HCT116 (cell line): ENCODE data around the gene CHN1. TPM values are rescaled to one million over a fixed set of nuclear protein-coding genes. Genes with fewer than 3 reads are reported as not detected.

ENCODE experiments used
- ATAC-seq: fragments of 200-7000 bp; cut with Tn5 transposase; 2 replicates; pipeline ENCODE4 v1.9.1; 2020; ENCODE audit warnings: mild to moderate bottlenecking, moderate library complexity
- BruUV-seq: library from RNA; stranded (reverse); fragments of 400-500 nt; replicated peaks from 2 replicates; lab custom pipeline; 2021; lab: Mats Ljungman, UMichigan
- CTCF ChIA-PET: fragments of 300-600 bp; sonication (Branson Sonifier 250); formaldehyde crosslinking; loops from one replicate; lab custom pipeline; 2021; ENCODE audit warnings: antibody characterized with exemption; lab: Charles Lee
- POLR2A ChIA-PET: fragments of 300-600, 350-600 bp; sonication (Branson Sonifier 250); formaldehyde crosslinking; loops from one replicate; lab custom pipeline; 2021; ENCODE audit warnings: antibody characterized with exemption; lab: Charles Lee
- RAD21 ChIA-PET, 2 experiments: fragments of 300-600 bp; sonication (Branson Sonifier 250); formaldehyde crosslinking; loops; one replicate each; lab custom pipeline; 2023; ENCODE audit warnings: low total read pairs in 2 of 2; ENCODE audit not compliant: uncharacterized antibody in 2 of 2, unreplicated experiment in 2 of 2, low non-redundant PET in 1 of 2; lab: Charles Lee
- DNase-seq: peaks from one replicate; pipeline ENCODE4 v3.0.0-alpha.2; 2010; ENCODE audit warnings: low read depth, low spot score
- H2AFZ ChIP-seq: fragments of 200-600 bp; shearing (Covaris generic), sonication (generic); 2 replicates; pipeline ENCODE4 v1.6.1; 2017; ENCODE audit warnings: low read depth, mixed run types, mixed read lengths, antibody characterized with exemption, low read length; ENCODE audit not compliant: poor library complexity, severe bottlenecking
- H3K27ac ChIP-seq: 2 replicates; pipeline ENCODE4 v1.5.1; 2012; ENCODE audit warnings: low read depth, low read length
- H3K27me3 ChIP-seq: fragments of 200-600 bp; sonication (generic); 2 replicates; pipeline ENCODE4 v1.6.1; 2016; ENCODE audit warnings: mixed run types, low read length, mixed read lengths; ENCODE audit not compliant: insufficient read depth
- H3K36me3 ChIP-seq, 2 experiments: fragments of 200-500 bp in 1 of 2; fragments of 200-600 bp in 1 of 2; sonication (Bioruptor generic) in 1 of 2; sonication (generic) in 1 of 2; 2 replicates each; pipeline versions ENCODE4 v1.5.1 to v1.6.1; 2014 to 2016; ENCODE audit warnings: low read length in 2 of 2, inconsistent platforms in 1 of 2, mixed read lengths in 1 of 2, mixed run types in 1 of 2; ENCODE audit not compliant: insufficient read depth in 2 of 2, control insufficient read depth in 1 of 2
- H3K4me1 ChIP-seq, 2 experiments: fragments of 200-600 bp in 1 of 2; sonication (generic) in 1 of 2; 2 replicates each; pipeline versions ENCODE4 v1.5.1 to v1.6.1; 2012 to 2017; ENCODE audit warnings: low read length in 2 of 2, inconsistent platforms in 1 of 2, mild to moderate bottlenecking in 1 of 2, mixed read lengths in 1 of 2, mixed run types in 1 of 2, moderate library complexity in 1 of 2; ENCODE audit not compliant: insufficient read depth in 2 of 2, control insufficient read depth in 1 of 2
- H3K4me2 ChIP-seq: fragments of 200-600 bp; sonication (generic); 2 replicates; pipeline ENCODE4 v1.6.1; 2017; ENCODE audit warnings: mixed run types, low read length, mixed read lengths
- H3K4me3 ChIP-seq, 2 experiments: fragments of 200-600 bp in 1 of 2; sonication (generic) in 1 of 2; replicated peaks in 1 of 2; 2 replicates each; pipeline ENCODE4 v1.5.1; 2011 to 2016; ENCODE audit warnings: low read length in 2 of 2, control low read depth in 1 of 2, low read depth in 1 of 2, mild to moderate bottlenecking in 1 of 2, mixed read lengths in 1 of 2, mixed run types in 1 of 2
- H3K79me2 ChIP-seq: fragments of 200-600 bp; sonication (generic); 2 replicates; pipeline ENCODE4 v1.6.1; 2017; ENCODE audit warnings: mild to moderate bottlenecking, mixed run types, low read length, moderate library complexity, mixed read lengths; ENCODE audit not compliant: insufficient read depth
- H3K9ac ChIP-seq: fragments of 200-600 bp; sonication (generic); 2 replicates; pipeline ENCODE4 v1.6.1; 2016; ENCODE audit warnings: low read length, mixed read lengths
- H3K9me2 ChIP-seq: fragments of 200-600 bp; sonication (generic), shearing (Covaris generic); 2 replicates; pipeline ENCODE4 v1.6.1; 2017; ENCODE audit warnings: mixed run types, mild to moderate bottlenecking, moderate library complexity; ENCODE audit not compliant: insufficient read depth
- H3K9me3 ChIP-seq, 2 experiments: fragments of 200-500 bp in 1 of 2; fragments of 200-600 bp in 1 of 2; sonication (Bioruptor generic) in 1 of 2; sonication (generic) in 1 of 2; 2 replicates each; pipeline ENCODE4 v1.6.1; 2014 to 2017; ENCODE audit warnings: low read length in 2 of 2, mixed read lengths in 2 of 2, inconsistent platforms in 1 of 2, low read depth in 1 of 2, mild to moderate bottlenecking in 1 of 2, mixed run types in 1 of 2, moderate library complexity in 1 of 2; ENCODE audit not compliant: control insufficient read depth in 1 of 2, insufficient read depth in 1 of 2
- H4K20me1 ChIP-seq: fragments of 200-600 bp; sonication (generic), shearing (Covaris generic); 2 replicates; pipeline ENCODE4 v1.6.1; 2017; ENCODE audit warnings: mixed run types, mild to moderate bottlenecking, moderate library complexity; ENCODE audit not compliant: insufficient read depth
- CBX3 ChIP-seq: IDR thresholded peaks from 2 replicates; pipeline ENCODE4 v1.6.1; 2012; ENCODE audit warnings: low read depth
- CEBPB ChIP-seq: IDR thresholded peaks from 2 replicates; pipeline ENCODE4 v1.6.1; 2012; ENCODE audit warnings: low read depth
- ELF1 ChIP-seq: IDR thresholded peaks from 2 replicates; pipeline ENCODE4 v1.6.1; 2012; ENCODE audit warnings: low read depth, borderline replicate concordance
- EZH2 ChIP-seq: fragments of 200-600 bp; sonication (generic); IDR thresholded peaks from 2 replicates; pipeline ENCODE4 v1.6.1; 2017; ENCODE audit warnings: antibody characterized with exemption, mixed run types
- EZH2phosphoT487 ChIP-seq: fragments of 200-600 bp; IDR thresholded peaks from 2 replicates; pipeline ENCODE4 v1.6.1; 2018; ENCODE audit warnings: antibody characterized with exemption, borderline replicate concordance
- JUND ChIP-seq: IDR thresholded peaks from 2 replicates; pipeline ENCODE4 v1.6.1; 2012
- POLR2A ChIP-seq: IDR thresholded peaks from 2 replicates; pipeline ENCODE4 v1.7.0; 2011; ENCODE audit warnings: borderline replicate concordance; ENCODE audit not compliant: insufficient read depth, insufficient read length; ENCODE audit errors: extremely low read depth
- POLR2AphosphoS5 ChIP-seq: IDR thresholded peaks from 2 replicates; pipeline ENCODE4 v1.6.1; 2011; ENCODE audit warnings: mild to moderate bottlenecking, low read depth, low read length, moderate library complexity
- RAD21 ChIP-seq: IDR thresholded peaks from 2 replicates; pipeline ENCODE4 v1.6.1; 2012; ENCODE audit warnings: low read depth, mild to moderate bottlenecking
- SP1 ChIP-seq: IDR thresholded peaks from 2 replicates; pipeline ENCODE4 v1.6.1; 2012; ENCODE audit warnings: low read depth
- SRF ChIP-seq: IDR thresholded peaks from 2 replicates; pipeline ENCODE4 v1.6.1; 2012; ENCODE audit warnings: low read depth
- TCF7L2 ChIP-seq: IDR thresholded peaks from 2 replicates; pipeline ENCODE4 v1.7.0; 2011; ENCODE audit warnings: borderline replicate concordance, inconsistent platforms; ENCODE audit not compliant: insufficient read depth, insufficient read length; ENCODE audit errors: extremely low read depth
- YY1 ChIP-seq: IDR thresholded peaks from 2 replicates; pipeline ENCODE4 v1.6.1; 2011; ENCODE audit warnings: low read length, low read depth, moderate library complexity, mild to moderate bottlenecking; ENCODE audit not compliant: insufficient replicate concordance; ENCODE audit errors: extremely low read depth
- ZFX ChIP-seq: fragments of 450-650 bp; IDR thresholded peaks from 2 replicates; pipeline ENCODE4 v1.6.1; 2017
- ZNF274 ChIP-seq: fragments of 200-500 bp; sonication (Bioruptor generic); IDR thresholded peaks from 2 replicates; pipeline ENCODE4 v1.6.1; 2014; ENCODE audit warnings: mild to moderate bottlenecking, low read depth, low read length, inconsistent platforms
- intact Hi-C: fragments of 100-400 bp; cut with micrococcal nuclease; formaldehyde crosslinking; loops from 2 replicates; pipeline ENCODE4 v1.10.0; 2022
- total RNA-seq: library from RNA; stranded (reverse); gene quantifications from one replicate; pipeline ENCODE4 v1.2.1, GENCODE V29; 2021; ENCODE audit not compliant: unreplicated experiment
- TF ChIP-seq, protein P1 (sequence below): IDR thresholded peaks from 2 replicates; pipeline ENCODE4 v1.6.1; 2012
- TF ChIP-seq, protein P2 (sequence below), 3 experiments: fragments of 200-600 bp in 1 of 3; sonication (generic) in 1 of 3; IDR thresholded peaks in 2 of 3; conservative IDR thresholded peaks in 1 of 3; 2 replicates each; pipeline ENCODE4 v1.5.1; 2012 to 2017; ENCODE audit warnings: low read depth in 2 of 3, low read length in 2 of 3, antibody characterized with exemption in 1 of 3, borderline replicate concordance in 1 of 3, control low read depth in 1 of 3, mild to moderate bottlenecking in 1 of 3, mixed read lengths in 1 of 3, mixed run types in 1 of 3, moderate library complexity in 1 of 3; ENCODE audit not compliant: insufficient read depth in 1 of 3
- TF ChIP-seq, protein P3 (sequence below): IDR thresholded peaks from 2 replicates; pipeline ENCODE4 v1.6.1; 2011; ENCODE audit warnings: mild to moderate bottlenecking, low read length, moderate library complexity; ENCODE audit not compliant: insufficient replicate concordance; ENCODE audit errors: extremely low read depth
- TF ChIP-seq, protein P4 (sequence below): IDR thresholded peaks from 2 replicates; pipeline ENCODE4 v1.6.1; 2012; ENCODE audit warnings: low read depth

Gene CHN1
- total RNA-seq, 1 experiment from 2014 or later: 3.6 TPM

DNA sequence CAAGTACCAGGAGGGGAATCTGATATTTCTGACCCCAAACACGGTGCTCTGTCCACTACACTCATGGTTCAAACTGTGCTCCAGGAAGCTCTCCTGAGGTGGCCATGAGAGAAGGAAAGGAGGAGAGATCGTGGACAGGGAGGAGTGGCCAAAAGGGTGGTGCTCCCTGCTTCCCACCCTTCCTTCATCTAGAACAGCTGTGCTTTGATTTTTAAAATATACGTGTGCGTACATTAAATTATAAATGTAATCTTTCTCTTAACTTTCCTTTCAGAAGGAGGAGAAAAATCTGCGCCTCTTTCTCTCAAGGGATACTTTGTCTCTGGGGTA, 232.7 kb downstream of the CHN1 start:
- DNase-seq (no peak), ATAC-seq (no peak)
- ChIA-PET POLR2A (interaction anchor here (0.9 kb wide), 1 partner anchor 214 kb away, joined by 4 read pairs; no protein-coding TSS in a partner anchor), CTCF (interaction anchor here (0.7 to 4.2 kb wide), 9 partner anchors 9 to 479 kb away, joined by 3 to 118 read pairs (median 6); no protein-coding TSS in a partner anchor), RAD21 (interaction anchor here (1.2 to 2.3 kb wide), 5 partner anchors 24 to 218 kb away, joined by 3 to 7 read pairs (median 5); no protein-coding TSS in a partner anchor)
- no peaks in the 10 kb centered on the region for H3K9me3 ChIP-seq
- H3K27ac ChIP-seq: no peak overlapping the region
- TF ChIP-seq JUND (no peak), SRF (no peak), POLR2A (no peak), EZH2 (no peak), RAD21 (no peak), EZH2phosphoT487 (no peak), YY1 (no peak), CEBPB (no peak), ZNF274 (no peak), CBX3 (no peak), SP1 (no peak), POLR2AphosphoS5 (no peak), TCF7L2 (no peak), ZFX (no peak), ELF1 (no peak)
- TF ChIP-seq, protein P1, sequence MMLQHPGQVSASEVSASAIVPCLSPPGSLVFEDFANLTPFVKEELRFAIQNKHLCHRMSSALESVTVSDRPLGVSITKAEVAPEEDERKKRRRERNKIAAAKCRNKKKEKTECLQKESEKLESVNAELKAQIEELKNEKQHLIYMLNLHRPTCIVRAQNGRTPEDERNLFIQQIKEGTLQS: no peak
- TF ChIP-seq, protein P2, sequence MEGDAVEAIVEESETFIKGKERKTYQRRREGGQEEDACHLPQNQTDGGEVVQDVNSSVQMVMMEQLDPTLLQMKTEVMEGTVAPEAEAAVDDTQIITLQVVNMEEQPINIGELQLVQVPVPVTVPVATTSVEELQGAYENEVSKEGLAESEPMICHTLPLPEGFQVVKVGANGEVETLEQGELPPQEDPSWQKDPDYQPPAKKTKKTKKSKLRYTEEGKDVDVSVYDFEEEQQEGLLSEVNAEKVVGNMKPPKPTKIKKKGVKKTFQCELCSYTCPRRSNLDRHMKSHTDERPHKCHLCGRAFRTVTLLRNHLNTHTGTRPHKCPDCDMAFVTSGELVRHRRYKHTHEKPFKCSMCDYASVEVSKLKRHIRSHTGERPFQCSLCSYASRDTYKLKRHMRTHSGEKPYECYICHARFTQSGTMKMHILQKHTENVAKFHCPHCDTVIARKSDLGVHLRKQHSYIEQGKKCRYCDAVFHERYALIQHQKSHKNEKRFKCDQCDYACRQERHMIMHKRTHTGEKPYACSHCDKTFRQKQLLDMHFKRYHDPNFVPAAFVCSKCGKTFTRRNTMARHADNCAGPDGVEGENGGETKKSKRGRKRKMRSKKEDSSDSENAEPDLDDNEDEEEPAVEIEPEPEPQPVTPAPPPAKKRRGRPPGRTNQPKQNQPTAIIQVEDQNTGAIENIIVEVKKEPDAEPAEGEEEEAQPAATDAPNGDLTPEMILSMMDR (IDR thresholded peaks at IDR 0.05 in 2 of 3, conservative IDR thresholded peaks at IDR 0.05 in 1 of 3; ENCODE audit: borderline replicate concordance in 1 of 3, insufficient read depth in 1 of 3, low read depth in 2 of 3, low read length in 2 of 3): no peak
- TF ChIP-seq, protein P3, sequence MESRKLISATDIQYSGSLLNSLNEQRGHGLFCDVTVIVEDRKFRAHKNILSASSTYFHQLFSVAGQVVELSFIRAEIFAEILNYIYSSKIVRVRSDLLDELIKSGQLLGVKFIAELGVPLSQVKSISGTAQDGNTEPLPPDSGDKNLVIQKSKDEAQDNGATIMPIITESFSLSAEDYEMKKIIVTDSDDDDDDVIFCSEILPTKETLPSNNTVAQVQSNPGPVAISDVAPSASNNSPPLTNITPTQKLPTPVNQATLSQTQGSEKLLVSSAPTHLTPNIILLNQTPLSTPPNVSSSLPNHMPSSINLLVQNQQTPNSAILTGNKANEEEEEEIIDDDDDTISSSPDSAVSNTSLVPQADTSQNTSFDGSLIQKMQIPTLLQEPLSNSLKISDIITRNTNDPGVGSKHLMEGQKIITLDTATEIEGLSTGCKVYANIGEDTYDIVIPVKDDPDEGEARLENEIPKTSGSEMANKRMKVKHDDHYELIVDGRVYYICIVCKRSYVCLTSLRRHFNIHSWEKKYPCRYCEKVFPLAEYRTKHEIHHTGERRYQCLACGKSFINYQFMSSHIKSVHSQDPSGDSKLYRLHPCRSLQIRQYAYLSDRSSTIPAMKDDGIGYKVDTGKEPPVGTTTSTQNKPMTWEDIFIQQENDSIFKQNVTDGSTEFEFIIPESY: no peak
- TF ChIP-seq, protein P4, sequence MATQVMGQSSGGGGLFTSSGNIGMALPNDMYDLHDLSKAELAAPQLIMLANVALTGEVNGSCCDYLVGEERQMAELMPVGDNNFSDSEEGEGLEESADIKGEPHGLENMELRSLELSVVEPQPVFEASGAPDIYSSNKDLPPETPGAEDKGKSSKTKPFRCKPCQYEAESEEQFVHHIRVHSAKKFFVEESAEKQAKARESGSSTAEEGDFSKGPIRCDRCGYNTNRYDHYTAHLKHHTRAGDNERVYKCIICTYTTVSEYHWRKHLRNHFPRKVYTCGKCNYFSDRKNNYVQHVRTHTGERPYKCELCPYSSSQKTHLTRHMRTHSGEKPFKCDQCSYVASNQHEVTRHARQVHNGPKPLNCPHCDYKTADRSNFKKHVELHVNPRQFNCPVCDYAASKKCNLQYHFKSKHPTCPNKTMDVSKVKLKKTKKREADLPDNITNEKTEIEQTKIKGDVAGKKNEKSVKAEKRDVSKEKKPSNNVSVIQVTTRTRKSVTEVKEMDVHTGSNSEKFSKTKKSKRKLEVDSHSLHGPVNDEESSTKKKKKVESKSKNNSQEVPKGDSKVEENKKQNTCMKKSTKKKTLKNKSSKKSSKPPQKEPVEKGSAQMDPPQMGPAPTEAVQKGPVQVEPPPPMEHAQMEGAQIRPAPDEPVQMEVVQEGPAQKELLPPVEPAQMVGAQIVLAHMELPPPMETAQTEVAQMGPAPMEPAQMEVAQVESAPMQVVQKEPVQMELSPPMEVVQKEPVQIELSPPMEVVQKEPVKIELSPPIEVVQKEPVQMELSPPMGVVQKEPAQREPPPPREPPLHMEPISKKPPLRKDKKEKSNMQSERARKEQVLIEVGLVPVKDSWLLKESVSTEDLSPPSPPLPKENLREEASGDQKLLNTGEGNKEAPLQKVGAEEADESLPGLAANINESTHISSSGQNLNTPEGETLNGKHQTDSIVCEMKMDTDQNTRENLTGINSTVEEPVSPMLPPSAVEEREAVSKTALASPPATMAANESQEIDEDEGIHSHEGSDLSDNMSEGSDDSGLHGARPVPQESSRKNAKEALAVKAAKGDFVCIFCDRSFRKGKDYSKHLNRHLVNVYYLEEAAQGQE: no peak
- no peak overlapping the region for H3K4me2 ChIP-seq
- peaks cover 0 to 12% of the 10 kb centered on the region in 2 experiments; a peak in 2 of 4 replicates for H3K4me1 ChIP-seq
- BruUV-seq: no TSS peak
- no peaks in the 10 kb centered on the region for H3K9me2 ChIP-seq
- H3K4me3 ChIP-seq: no peak overlapping the region
- H3K27me3 ChIP-seq: no peaks in the 10 kb centered on the region
- no peak overlapping the region for H3K9ac ChIP-seq
- peak overlapping the region; percentile 94 for H2AFZ ChIP-seq
- H3K79me2 ChIP-seq: no peaks in the 10 kb centered on the region
- H4K20me1 ChIP-seq: no peaks in the 10 kb centered on the region
- intact Hi-C loops: loop anchor here (5.0 kb wide), 1 partner anchor 1325 kb away; the partner anchor contains the start of gene HOXD12
- H3K36me3 ChIP-seq: no peaks in the 10 kb centered on the region
